Type B pancreatic cell (in vitro differentiated cells): ENCODE measurements around the gene YAP1. TPM values are rescaled to one million over a fixed set of nuclear protein-coding genes. Genes with fewer than 3 reads are reported as not detected.

Experiments used
- DNase-seq: peaks from one replicate; pipeline ENCODE4 v3.0.0; 2021; ENCODE audit warnings: mixed read lengths; ENCODE audit not compliant: unreplicated experiment; ENCODE audit errors: extremely low spot score
- H3K27ac Mint-ChIP-seq: 2 replicates; pipeline ENCODE4 v1.8.0; 2021; ENCODE audit warnings: mild to moderate bottlenecking, mixed read lengths
- H3K27me3 Mint-ChIP-seq: 2 replicates; pipeline ENCODE4 v1.8.0; 2021; ENCODE audit warnings: mixed read lengths
- H3K36me3 Mint-ChIP-seq: 2 replicates; pipeline ENCODE4 v1.8.0; 2021; ENCODE audit warnings: mixed read lengths
- H3K4me1 Mint-ChIP-seq: one replicate; pipeline ENCODE4 v1.8.0; 2021; ENCODE audit warnings: mixed read lengths; ENCODE audit not compliant: unreplicated experiment
- H3K4me3 Mint-ChIP-seq: 2 replicates; pipeline ENCODE4 v1.8.0; 2021; ENCODE audit warnings: mild to moderate bottlenecking, mixed read lengths
- H3K9me3 Mint-ChIP-seq: 2 replicates; pipeline ENCODE4 v1.8.0; 2021; ENCODE audit warnings: mixed read lengths
- CTCF ChIP-seq: fragments of 200-600 bp; sonication (generic); conservative IDR thresholded peaks from 2 replicates; pipeline ENCODE4 v1.5.0; 2021; ENCODE audit warnings: antibody characterized with exemption, mild to moderate bottlenecking
- total RNA-seq: library from RNA; stranded (reverse); gene quantifications from 2 replicates; pipeline ENCODE4 v1.2.1, GENCODE V29; 2021; ENCODE audit warnings: low replicate concordance

Gene YAP1
- total RNA-seq, 1 donor from 2014 or later = 199 TPM

- Mint-ChIP-seq H3K36me3 (no peaks in the 10 kb centered on the region), H3K9me3 (no peaks in the 10 kb centered on the region), H3K27ac (no peak overlapping the region), H3K27me3 (no peaks in the 10 kb centered on the region), H3K4me3 (no peak overlapping the region), H3K4me1 (peaks cover 5% of the 10 kb centered on the region)
- TF ChIP-seq CTCF = no peak
- DNase-seq = no peak
Observed at GRCh38 chr11:102097186-102097585, 13.1 kb upstream of the YAP1 start.

- no peak overlapping the region for H3K4me3 Mint-ChIP-seq
- DNase-seq = no peak
- no peak overlapping the region for H3K27ac Mint-ChIP-seq
- H3K27me3 Mint-ChIP-seq = no peaks in the 10 kb centered on the region
- no peaks in the 10 kb centered on the region for H3K9me3 Mint-ChIP-seq
- H3K4me1 Mint-ChIP-seq = peaks cover 10% of the 10 kb centered on the region
- TF ChIP-seq CTCF = no peak
- H3K36me3 Mint-ChIP-seq = no peaks in the 10 kb centered on the region
Observed at GRCh38 chr11:102099755-102100154, 10.5 kb upstream of the YAP1 start.

- no peak for DNase-seq
- TF ChIP-seq CTCF = no peak
- no peaks in the 10 kb centered on the region for H3K27me3 Mint-ChIP-seq
- H3K27ac Mint-ChIP-seq = peak overlapping the region; percentile 100
- H3K9me3 Mint-ChIP-seq = no peaks in the 10 kb centered on the region
- H3K4me3 Mint-ChIP-seq = peak overlapping the region; percentile 100
- H3K4me1 Mint-ChIP-seq = peaks cover 13% of the 10 kb centered on the region
- no peaks in the 10 kb centered on the region for H3K36me3 Mint-ChIP-seq
Observed at GRCh38 chr11:102108734-102109440, 1.4 kb upstream of the YAP1 start.

GRCh38 chr11:102110761-102111010 is 439 bp downstream of the YAP1 start:
- H3K9me3 Mint-ChIP-seq = no peaks in the 10 kb centered on the region
- H3K27ac Mint-ChIP-seq = peak overlapping the region; percentile 100
- H3K36me3 Mint-ChIP-seq = peaks cover 9% of the 10 kb centered on the region
- no peak for DNase-seq
- no peak for TF ChIP-seq CTCF
- H3K4me1 Mint-ChIP-seq = peaks cover 28% of the 10 kb centered on the region
- peak overlapping the region; percentile 99 for H3K4me3 Mint-ChIP-seq
- no peaks in the 10 kb centered on the region for H3K27me3 Mint-ChIP-seq

- Mint-ChIP-seq H3K9me3 (no peaks in the 10 kb centered on the region), H3K4me3 (peak overlapping the region; percentile 99), H3K4me1 (peaks cover 33% of the 10 kb centered on the region), H3K27me3 (no peaks in the 10 kb centered on the region), H3K36me3 (peaks cover 9% of the 10 kb centered on the region), H3K27ac (peak overlapping the region; percentile 100)
- no peak for TF ChIP-seq CTCF
- DNase-seq = peak; percentile 94
Observed at GRCh38 chr11:102111011-102111786, 952 bp downstream of the YAP1 start.
